GM08714 (cell line): Measurements from ENCODE around the gene C17orf75.
"Not testable (repeated sequence)": the region's sequence is repeated elsewhere in the genome, so short reads cannot be mapped to it uniquely, and the experiment has no call there.

Source experiments
- H3K4me3 ChIP-seq: fragments of 200-500 bp; sonication (Bioruptor generic); 2 replicates; pipeline ENCODE4 v1.5.1; 2014; ENCODE audit warnings: mild to moderate bottlenecking, low read length, inconsistent platforms
- ZNF274 ChIP-seq: IDR thresholded peaks from 2 replicates; pipeline ENCODE4 v1.6.1; 2012; ENCODE audit warnings: mild to moderate bottlenecking, low read depth, low read length

C17orf75 gene, protein sequence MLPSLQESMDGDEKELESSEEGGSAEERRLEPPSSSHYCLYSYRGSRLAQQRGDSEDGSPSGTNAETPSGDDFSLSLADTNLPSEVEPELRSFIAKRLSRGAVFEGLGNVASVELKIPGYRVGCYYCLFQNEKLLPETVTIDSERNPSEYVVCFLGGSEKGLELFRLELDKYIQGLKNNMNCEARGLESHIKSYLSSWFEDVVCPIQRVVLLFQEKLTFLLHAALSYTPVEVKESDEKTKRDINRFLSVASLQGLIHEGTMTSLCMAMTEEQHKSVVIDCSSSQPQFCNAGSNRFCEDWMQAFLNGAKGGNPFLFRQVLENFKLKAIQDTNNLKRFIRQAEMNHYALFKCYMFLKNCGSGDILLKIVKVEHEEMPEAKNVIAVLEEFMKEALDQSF

DNA sequence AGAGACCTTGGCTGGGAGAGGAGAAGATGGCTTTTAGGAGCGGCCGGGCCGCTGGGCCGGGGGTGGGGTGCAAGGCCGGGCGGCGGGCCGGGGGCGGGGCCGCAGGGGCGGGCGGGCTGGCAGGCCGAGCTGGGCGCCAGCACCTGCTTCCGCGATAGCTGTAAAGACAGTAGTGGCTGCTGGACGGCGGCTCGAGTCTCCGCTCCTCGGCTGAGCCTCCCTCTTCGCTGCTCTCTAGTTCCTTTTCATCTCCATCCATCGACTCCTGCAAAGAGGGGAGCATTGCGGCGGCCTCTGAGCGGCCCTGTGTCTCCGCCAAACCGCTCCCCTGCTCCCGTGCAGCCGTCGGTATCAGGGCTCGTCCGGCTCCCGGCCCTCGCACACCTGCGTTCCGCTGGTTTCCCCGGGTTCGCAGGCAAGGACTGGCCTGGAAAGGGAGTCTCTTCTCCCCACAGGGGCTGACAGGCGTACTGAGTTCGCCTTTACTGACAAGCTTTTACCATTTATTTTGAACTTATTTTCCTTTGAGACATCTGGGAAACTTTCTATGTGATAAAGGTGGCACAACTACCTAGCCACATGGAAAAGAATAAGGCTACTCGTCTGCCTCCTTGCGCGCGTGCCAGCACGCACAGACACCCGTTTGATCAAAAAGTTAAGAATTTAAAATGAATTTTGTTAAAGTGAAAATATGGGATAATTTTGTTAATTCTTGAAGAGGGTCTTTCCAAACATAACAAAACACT, at the start of gene C17orf75:
Gene C17orf75 (minus strand): TSS at position 317 of the 746 bp plus-strand sequence. CDS start 34 bp downstream, at position 283.
- H3K4me3 ChIP-seq: peak within 1 kb of the TSS; percentile 85
- TF ChIP-seq ZNF274: no peak

DNA sequence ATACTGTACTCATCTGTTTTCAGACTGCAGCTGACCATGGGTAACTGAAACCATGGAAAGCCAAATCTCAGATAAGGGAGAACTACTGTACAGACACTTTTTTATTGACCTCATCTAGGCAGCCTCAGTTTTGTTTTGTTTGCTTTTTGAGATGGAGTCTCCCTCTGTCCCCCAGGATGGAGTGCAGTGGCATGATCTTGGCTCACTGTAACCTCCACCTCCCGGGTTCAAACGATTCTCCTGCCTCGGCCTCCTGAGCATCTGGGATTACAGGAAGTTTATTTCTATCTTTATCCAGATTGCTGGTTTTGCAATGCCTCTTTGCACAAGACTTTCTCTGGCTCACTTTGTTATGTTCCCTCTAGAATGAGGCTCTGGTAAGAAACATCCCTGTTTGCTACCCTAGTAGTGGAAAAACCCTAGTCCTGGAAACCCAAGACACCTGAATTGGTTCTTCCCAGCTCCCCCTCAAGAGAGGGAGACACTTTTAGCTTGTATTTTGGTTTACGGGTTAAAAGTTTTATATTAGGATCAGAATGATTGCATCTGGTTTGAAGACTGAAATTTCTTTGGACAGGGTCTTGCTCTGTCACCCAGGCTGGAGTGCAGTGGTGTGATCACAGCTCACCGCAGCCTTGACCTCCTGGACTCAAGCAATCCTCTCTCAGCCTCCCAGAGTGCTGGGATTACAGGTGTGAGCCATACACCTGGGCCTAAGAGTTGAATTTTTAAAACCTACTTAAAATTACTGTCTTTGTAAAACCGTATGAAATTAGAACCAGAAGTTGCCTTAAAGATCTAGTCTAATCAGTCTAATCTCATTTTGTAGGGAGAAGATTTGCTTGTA, 46.9 kb upstream of the C17orf75 start:
- no peak overlapping the region for H3K4me3 ChIP-seq
- no peak for TF ChIP-seq ZNF274

DNA sequence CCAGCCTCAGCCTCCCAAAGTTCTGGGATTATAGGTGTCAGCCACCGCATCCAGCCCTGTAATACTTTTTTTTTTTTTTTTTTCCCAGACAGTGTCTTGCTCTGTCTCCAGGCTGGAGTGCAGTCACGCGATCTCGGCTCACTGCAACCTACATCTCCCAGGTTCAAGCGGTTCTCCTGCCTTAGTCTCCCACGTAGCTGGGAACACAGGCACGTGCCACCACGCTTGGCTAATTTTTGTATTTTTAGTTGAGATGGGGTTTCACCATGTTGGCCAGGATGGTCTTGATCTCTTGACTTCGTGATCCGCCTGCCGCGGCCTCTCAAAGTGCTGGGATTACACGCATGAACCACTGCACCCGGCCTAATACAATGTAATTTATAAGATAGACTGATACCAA, 46.2 kb upstream of the C17orf75 start:
- not testable (repeated sequence) for H3K4me3 ChIP-seq

DNA sequence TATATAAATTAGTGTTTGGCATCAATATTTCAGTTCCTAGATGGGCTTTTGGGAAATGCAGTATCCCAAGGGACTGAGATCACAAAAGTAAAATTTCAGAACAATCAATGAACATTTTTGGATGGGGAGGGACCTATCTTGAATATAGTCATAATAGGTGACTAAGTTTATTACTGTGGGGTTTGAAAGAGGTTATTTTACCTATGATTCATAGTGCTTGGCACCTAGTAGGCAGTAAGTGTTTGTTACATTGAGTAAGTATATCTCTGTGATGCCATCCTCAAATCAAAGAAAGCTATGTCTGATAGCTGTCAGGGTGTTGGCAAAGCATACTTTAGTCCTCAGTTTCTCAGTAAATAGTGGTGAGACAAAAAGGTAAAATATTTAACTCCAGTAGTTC, 44.9 kb upstream of the C17orf75 start:
- TF ChIP-seq ZNF274: no peak
- no peak overlapping the region for H3K4me3 ChIP-seq

DNA sequence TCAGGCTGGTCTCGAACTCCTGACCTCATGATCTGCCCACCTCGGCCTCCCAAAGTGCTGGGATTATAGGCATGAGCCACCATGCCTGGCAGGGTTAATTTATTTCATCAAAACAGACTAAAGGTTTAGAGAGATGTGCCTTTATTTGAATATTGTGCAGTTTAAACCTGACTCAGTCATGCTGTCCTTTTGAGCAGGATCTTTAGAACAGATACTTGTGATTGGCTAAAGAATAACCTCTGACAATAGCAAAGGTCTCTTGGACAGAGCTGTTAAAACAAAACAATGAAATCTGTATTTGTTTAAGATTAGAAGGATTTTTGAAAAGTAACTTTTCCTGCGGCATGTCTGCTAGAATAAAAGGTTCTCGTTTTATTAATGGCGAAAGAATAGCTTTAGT, 44.0 kb upstream of the C17orf75 start:
- TF ChIP-seq ZNF274: no peak
- H3K4me3 ChIP-seq: no peak overlapping the region

DNA sequence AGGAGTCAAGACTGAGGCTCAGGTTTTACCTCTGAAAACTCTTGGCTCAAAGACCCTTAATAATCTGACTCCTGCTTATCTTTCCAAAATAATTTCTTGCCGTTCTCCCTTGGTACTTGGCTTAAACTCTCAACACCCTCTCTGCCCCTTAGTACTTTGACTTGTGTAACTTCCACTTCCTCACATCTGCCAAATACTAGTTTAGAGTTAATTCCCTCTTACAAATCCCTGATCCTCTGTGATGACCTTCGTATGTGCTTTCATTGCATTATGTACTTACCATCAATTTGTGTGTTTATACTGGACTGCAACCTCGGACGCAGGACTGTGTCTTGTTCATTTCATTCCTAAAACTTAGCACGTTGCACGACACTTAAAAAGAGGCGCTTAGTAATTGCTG, 43.1 kb upstream of the C17orf75 start:
- TF ChIP-seq ZNF274: no peak
- no peak overlapping the region for H3K4me3 ChIP-seq

DNA sequence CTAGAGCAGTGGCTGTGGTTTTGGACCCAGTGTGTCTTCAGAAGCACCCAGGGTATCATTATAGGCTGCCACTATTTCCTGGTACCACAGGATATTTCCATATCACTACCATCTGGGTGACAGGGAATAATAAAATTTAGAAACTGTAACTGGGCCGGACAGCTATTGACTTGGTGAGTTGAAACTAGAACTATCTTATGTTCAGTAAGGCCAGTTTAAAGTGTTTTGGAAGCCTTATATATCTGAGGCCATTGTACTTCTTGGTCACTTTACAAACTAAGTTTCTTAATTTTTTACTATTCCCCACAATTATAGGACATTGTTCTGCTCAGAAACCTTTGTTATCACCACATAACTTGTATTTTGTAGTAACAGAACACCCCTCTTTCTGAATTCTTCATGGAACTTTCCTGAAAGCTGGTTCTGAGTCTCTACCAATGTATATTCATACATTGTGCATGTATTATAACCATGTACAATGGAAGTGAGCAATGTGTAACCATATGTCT, 42.0 kb upstream of the C17orf75 start:
- TF ChIP-seq ZNF274: no peak
- no peak overlapping the region for H3K4me3 ChIP-seq

DNA sequence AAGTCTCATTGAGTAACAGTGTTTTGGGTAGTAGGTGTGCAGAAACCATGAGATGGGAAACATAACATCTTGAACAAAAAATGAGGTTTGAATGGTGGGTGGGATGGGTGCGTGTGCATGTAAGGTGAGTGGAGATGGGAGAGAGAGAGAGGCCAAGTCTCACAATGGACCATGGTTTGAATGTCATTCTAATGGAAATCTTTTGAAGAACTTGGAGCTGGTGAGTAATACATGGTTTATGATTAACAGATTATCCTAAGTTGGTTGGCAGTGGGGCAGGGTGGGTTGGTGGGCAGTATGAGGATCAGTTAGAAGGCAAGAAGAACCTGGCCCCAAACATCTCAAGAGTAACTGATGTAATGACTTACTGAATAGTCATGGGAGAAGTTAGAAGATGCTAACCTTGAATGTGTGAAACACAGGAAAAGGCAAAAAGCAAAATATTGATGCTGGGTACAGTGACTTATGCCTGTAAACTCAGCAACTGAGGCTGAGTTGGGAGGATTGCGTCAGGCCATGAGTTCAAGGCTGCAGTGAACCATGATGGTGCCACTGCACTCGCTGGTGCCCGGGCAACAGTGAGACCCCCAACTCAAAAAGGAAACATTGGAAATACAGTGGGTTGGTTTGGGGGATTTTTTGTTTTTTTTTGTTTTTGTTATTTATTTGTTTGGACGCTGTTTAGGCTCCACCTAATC, 40.7 kb upstream of the C17orf75 start:
- TF ChIP-seq ZNF274: no peak
- no peak overlapping the region for H3K4me3 ChIP-seq

DNA sequence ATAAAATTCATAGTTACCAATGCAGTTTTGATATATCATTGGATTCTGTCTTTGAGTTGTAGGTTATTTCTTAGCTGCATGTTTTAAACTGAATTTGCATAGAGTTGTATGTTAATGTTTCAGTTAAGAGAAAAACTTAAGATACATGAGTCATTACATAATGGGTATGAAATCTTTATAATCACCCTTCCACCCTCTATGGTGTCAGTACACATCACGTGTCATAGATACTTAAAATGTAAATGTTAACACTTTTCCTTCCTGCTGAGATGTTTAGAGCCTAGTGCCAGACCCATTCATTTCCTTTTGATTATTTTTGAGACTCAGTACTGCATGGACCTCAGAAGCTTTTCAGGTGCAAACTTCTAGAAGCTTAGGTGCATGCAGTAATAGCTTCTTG, 28.5 kb upstream of the C17orf75 start:
- H3K4me3 ChIP-seq: no peak overlapping the region

DNA sequence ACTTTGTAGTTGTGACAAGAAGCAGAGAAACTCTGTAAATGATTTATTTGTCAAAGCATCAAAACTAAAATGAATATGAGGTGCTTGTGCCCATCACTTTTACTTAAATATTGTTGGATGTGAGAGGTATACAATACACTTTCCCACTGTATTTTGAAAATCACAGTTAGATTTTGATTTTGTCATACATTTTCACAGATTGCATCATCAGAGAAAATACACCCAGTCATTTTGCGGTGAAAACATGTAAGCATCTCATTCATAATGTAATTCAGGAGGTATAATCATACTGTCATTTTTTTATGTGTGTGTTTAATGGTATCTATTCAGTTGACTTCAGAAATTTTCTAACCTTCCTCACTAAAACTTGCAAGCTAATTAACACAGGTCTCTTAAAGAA, 19.3 kb upstream of the C17orf75 start:
- H3K4me3 ChIP-seq: no peak overlapping the region
- TF ChIP-seq ZNF274: no peak

More for the DNA sequence above, 28.5 kb upstream of the C17orf75 start:
- no peak for TF ChIP-seq ZNF274

DNA sequence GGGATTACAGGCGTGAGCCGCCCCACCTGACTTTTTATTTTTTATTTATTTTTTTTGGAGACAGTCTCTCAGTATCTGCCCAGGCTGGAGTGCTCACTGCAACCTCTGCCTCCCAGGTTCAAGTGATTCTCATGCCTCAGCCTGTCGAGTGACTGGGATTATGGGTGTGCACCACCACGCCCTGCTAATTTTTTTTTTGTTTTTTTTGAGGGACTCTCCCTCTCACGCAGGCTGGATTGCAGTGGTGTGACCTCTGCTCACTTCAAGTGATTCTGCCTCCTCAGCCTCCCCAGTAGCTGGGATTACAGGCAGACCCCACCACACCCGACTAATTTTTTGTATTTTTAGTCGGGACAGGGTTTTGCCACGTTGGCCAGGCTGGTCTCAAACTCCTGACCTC, 15.6 kb upstream of the C17orf75 start:
- no peak overlapping the region for H3K4me3 ChIP-seq
- no peak for TF ChIP-seq ZNF274

DNA sequence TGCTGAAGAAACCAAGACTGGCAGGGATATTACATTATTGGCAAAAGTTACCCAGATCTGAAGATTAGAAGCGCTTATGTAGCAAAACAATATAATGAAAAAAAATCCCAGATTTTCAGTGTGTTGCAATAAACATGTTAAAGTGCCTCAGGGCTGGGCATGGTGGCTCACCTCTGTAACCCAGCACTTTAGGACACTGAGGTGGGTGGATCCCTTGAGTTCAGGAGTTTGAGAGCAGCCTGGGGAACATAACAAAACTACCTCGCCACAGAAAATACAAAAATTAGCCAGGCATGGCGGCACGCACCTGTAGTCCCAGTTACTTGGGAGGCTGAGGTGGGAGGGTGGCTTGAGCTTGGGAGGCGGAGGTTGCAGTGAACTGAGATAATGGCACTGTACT, 14.8 kb upstream of the C17orf75 start:
- no peak for TF ChIP-seq ZNF274
- no peak overlapping the region for H3K4me3 ChIP-seq

DNA sequence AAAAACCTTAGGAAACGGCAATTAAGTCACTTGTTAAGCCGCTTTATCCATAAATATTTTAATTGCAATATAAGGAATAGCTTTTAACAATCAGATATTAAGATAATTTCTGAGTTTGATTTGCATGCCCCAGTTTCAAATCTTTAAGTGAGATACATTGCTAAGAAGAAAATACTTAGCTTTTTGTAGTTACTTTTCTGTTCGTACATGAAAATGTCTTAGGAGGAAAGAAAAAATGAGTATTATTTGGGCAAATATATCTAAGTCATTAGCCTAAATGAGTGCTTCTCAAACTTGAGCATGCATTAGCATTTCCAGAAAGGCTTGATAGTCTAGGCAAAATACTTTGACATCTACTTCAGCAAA, 14.4 kb upstream of the C17orf75 start:
- TF ChIP-seq ZNF274: no peak
- H3K4me3 ChIP-seq: no peak overlapping the region
